Liver (tissue), 9 donors: Measurements from ENCODE around the gene OR6X1. TPM values are rescaled to one million over a fixed set of nuclear protein-coding genes. Genes with fewer than 3 reads are reported as not detected.

Experiments used
- DNase-seq: peaks from one replicate; pipeline ENCODE4 v3.0.0-alpha.2; 2017; ENCODE audit warnings: low spot score
- H3K27ac ChIP-seq, 2 donors: one replicate each; pipeline ENCODE4 v1.7.0; 2013; ENCODE audit warnings: inconsistent platforms in 2 of 2, low read length in 2 of 2, control low read depth in 1 of 2, low read depth in 1 of 2, mild to moderate bottlenecking in 1 of 2
- H3K27me3 ChIP-seq, 4 donors: one replicate each; pipeline versions ENCODE4 v1.6.1 to v1.7.0; 2013; ENCODE audit warnings: low read length in 3 of 4, inconsistent platforms in 1 of 4, mild to moderate bottlenecking in 1 of 4, moderate library complexity in 1 of 4; ENCODE audit not compliant: control insufficient read depth in 4 of 4, insufficient read depth in 4 of 4
- H3K36me3 ChIP-seq, 4 donors: one replicate each; pipeline versions ENCODE4 v1.6.1 to v1.7.0; 2013; ENCODE audit warnings: low read length in 3 of 4, mild to moderate bottlenecking in 3 of 4, low read depth in 1 of 4, moderate library complexity in 1 of 4; ENCODE audit not compliant: control insufficient read depth in 4 of 4, insufficient read depth in 3 of 4
- H3K4me1 ChIP-seq, 4 donors: one replicate each; pipeline versions ENCODE4 v1.6.1 to v1.7.0; 2013; ENCODE audit warnings: low read length in 3 of 4, mild to moderate bottlenecking in 3 of 4, moderate library complexity in 1 of 4; ENCODE audit not compliant: control insufficient read depth in 4 of 4, insufficient read depth in 4 of 4
- H3K4me3 ChIP-seq, 3 donors: one replicate each; pipeline versions ENCODE4 v1.6.1 to v1.7.0; 2013; ENCODE audit warnings: low read length in 3 of 3, control low read depth in 1 of 3, low read depth in 1 of 3, mild to moderate bottlenecking in 1 of 3
- H3K9ac ChIP-seq, 2 donors: one replicate each; pipeline ENCODE4 v1.7.0; 2013; ENCODE audit warnings: low read length in 2 of 2, mild to moderate bottlenecking in 2 of 2, moderate library complexity in 2 of 2, control low read depth in 1 of 2, low read depth in 1 of 2
- H3K9me3 ChIP-seq, 4 donors: one replicate each; pipeline versions ENCODE4 v1.6.1 to v1.7.0; 2013; ENCODE audit warnings: low read length in 3 of 4; ENCODE audit not compliant: control insufficient read depth in 4 of 4
- EGR1 ChIP-seq, 2 donors: IDR thresholded peaks; 2 replicates each; pipeline ENCODE4 v1.6.1; 2016 to 2018; ENCODE audit warnings: antibody characterized with exemption in 2 of 2, low read depth in 2 of 2
- FOXA1 ChIP-seq: IDR thresholded peaks from 2 replicates; pipeline ENCODE4 v1.6.1; 2016; ENCODE audit warnings: antibody characterized with exemption
- FOXA2 ChIP-seq: IDR thresholded peaks from 2 replicates; pipeline ENCODE4 v1.6.1; 2016; ENCODE audit warnings: antibody characterized with exemption
- GABPA ChIP-seq, 2 donors: IDR thresholded peaks in 1 of 2; conservative IDR thresholded peaks in 1 of 2; 2 replicates each; pipeline ENCODE4 v1.6.1; 2016; ENCODE audit warnings: antibody characterized with exemption in 2 of 2, mild to moderate bottlenecking in 1 of 2, moderate library complexity in 1 of 2
- HNF4A ChIP-seq, 2 donors: conservative IDR thresholded peaks; 2 replicates each; pipeline ENCODE4 v1.6.1; 2016; ENCODE audit warnings: antibody characterized with exemption in 2 of 2, mild to moderate bottlenecking in 2 of 2
- HNF4G ChIP-seq: IDR thresholded peaks from 2 replicates; pipeline ENCODE4 v1.6.1; 2016; ENCODE audit warnings: antibody characterized with exemption
- JUND ChIP-seq, 2 donors: IDR thresholded peaks; 2 replicates each; pipeline ENCODE4 v1.6.1; 2016; ENCODE audit warnings: antibody characterized with exemption in 2 of 2
- MAX ChIP-seq: IDR thresholded peaks from 2 replicates; pipeline ENCODE4 v1.6.1; 2016; ENCODE audit warnings: antibody characterized with exemption
- NR2F2 ChIP-seq: IDR thresholded peaks from 2 replicates; pipeline ENCODE4 v1.6.1; 2016; ENCODE audit warnings: antibody characterized with exemption
- RAD21 ChIP-seq, 2 donors: IDR thresholded peaks; 2 replicates each; pipeline ENCODE4 v1.6.1; 2016; ENCODE audit warnings: antibody characterized with exemption in 2 of 2, mild to moderate bottlenecking in 2 of 2
- RXRA ChIP-seq, 2 donors: IDR thresholded peaks; 2 replicates each; pipeline ENCODE4 v1.6.1; 2017 to 2018; ENCODE audit warnings: antibody characterized with exemption in 2 of 2, mild to moderate bottlenecking in 1 of 2
- SP1 ChIP-seq: IDR thresholded peaks from 2 replicates; pipeline ENCODE4 v1.6.1; 2018; ENCODE audit warnings: antibody characterized with exemption, mild to moderate bottlenecking
- TAF1 ChIP-seq: conservative IDR thresholded peaks from 2 replicates; pipeline ENCODE4 v1.6.1; 2016; ENCODE audit warnings: antibody characterized with exemption, mild to moderate bottlenecking
- YY1 ChIP-seq: IDR thresholded peaks from 2 replicates; pipeline ENCODE4 v1.6.1; 2016; ENCODE audit warnings: antibody characterized with exemption, mild to moderate bottlenecking
- WGBS: extraction: QIAGEN DNeasy Blood & Tissue Kit; methylation state at CpG from one replicate; pipeline ENCODE4 v1.1.7; 2013; 5-methylcytosine and 5-hydroxymethylcytosine counted together
- polyA plus RNA-seq, 2 donors: library from polyadenylated mRNA; stranded (reverse) in 1 of 2; unstranded in 1 of 2; fragments of 200-250 nt in 1 of 2; fragments of >200 nt in 1 of 2; fragmentation: Nextera tagmentation in 1 of 2; extraction: Ambion mirVana in 1 of 2; gene quantifications; one replicate each; pipeline versions ENCODE4 v1.2.1 to v1.2.3, GENCODE V29; 2013 to 2015
- total RNA-seq, 2 donors: library from RNA; depleted of rRNA; stranded (reverse); fragments of >200 nt; gene quantifications; one replicate each; pipeline ENCODE4 v1.2.3, GENCODE V29; 2014
- TF ChIP-seq, protein P1 (sequence below): fragments of 150-350 bp; IDR thresholded peaks from 2 replicates; pipeline ENCODE4 v1.5.1; 2017; ENCODE audit warnings: improper control_type of control experiment, low read depth, low read length; ENCODE audit not compliant: missing input control
- TF ChIP-seq, protein P2 (sequence below): IDR thresholded peaks from 2 replicates; pipeline ENCODE4 v1.6.1; 2016; ENCODE audit warnings: antibody characterized with exemption, mild to moderate bottlenecking
- TF ChIP-seq, protein P3 (sequence below): IDR thresholded peaks from 2 replicates; pipeline ENCODE4 v1.6.1; 2016; ENCODE audit warnings: antibody characterized with exemption
- TF ChIP-seq, protein P4 (sequence below): IDR thresholded peaks from 2 replicates; pipeline ENCODE4 v1.6.1; 2016; ENCODE audit warnings: antibody characterized with exemption
- donor health status: healthy.
- donor health status: healthy.
- donor health status: healthy.
- donor health status: healthy.
- donor health status: healthy.

Gene OR6X1
- total and polyA plus RNA-seq, 4 donors, result not detected

- peaks cover 0 to 2% (median 0%) of the 10 kb centered on the region in 4 donors for H3K27me3 ChIP-seq
- 84% methylated on average over 1 of the region's 1 CpG for WGBS
- H3K36me3 ChIP-seq, result no peaks in the 10 kb centered on the region
- H3K9ac ChIP-seq, result no peak overlapping the region
- H3K4me1 ChIP-seq, result no peaks in the 10 kb centered on the region
- no peak overlapping the region for H3K4me3 ChIP-seq
- no peak for TF ChIP-seq EGR1 (IDR thresholded peaks at IDR 0.05; ENCODE audit: low read depth in 2 of 2)
- TF ChIP-seq TAF1, result no peak
- no peak for TF ChIP-seq HNF4G
- TF ChIP-seq, protein P1, sequence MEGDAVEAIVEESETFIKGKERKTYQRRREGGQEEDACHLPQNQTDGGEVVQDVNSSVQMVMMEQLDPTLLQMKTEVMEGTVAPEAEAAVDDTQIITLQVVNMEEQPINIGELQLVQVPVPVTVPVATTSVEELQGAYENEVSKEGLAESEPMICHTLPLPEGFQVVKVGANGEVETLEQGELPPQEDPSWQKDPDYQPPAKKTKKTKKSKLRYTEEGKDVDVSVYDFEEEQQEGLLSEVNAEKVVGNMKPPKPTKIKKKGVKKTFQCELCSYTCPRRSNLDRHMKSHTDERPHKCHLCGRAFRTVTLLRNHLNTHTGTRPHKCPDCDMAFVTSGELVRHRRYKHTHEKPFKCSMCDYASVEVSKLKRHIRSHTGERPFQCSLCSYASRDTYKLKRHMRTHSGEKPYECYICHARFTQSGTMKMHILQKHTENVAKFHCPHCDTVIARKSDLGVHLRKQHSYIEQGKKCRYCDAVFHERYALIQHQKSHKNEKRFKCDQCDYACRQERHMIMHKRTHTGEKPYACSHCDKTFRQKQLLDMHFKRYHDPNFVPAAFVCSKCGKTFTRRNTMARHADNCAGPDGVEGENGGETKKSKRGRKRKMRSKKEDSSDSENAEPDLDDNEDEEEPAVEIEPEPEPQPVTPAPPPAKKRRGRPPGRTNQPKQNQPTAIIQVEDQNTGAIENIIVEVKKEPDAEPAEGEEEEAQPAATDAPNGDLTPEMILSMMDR, result no peak
- no peak for TF ChIP-seq GABPA (IDR thresholded peaks at IDR 0.05 in 1 of 2, conservative IDR thresholded peaks at IDR 0.05 in 1 of 2)
- TF ChIP-seq, protein P2, sequence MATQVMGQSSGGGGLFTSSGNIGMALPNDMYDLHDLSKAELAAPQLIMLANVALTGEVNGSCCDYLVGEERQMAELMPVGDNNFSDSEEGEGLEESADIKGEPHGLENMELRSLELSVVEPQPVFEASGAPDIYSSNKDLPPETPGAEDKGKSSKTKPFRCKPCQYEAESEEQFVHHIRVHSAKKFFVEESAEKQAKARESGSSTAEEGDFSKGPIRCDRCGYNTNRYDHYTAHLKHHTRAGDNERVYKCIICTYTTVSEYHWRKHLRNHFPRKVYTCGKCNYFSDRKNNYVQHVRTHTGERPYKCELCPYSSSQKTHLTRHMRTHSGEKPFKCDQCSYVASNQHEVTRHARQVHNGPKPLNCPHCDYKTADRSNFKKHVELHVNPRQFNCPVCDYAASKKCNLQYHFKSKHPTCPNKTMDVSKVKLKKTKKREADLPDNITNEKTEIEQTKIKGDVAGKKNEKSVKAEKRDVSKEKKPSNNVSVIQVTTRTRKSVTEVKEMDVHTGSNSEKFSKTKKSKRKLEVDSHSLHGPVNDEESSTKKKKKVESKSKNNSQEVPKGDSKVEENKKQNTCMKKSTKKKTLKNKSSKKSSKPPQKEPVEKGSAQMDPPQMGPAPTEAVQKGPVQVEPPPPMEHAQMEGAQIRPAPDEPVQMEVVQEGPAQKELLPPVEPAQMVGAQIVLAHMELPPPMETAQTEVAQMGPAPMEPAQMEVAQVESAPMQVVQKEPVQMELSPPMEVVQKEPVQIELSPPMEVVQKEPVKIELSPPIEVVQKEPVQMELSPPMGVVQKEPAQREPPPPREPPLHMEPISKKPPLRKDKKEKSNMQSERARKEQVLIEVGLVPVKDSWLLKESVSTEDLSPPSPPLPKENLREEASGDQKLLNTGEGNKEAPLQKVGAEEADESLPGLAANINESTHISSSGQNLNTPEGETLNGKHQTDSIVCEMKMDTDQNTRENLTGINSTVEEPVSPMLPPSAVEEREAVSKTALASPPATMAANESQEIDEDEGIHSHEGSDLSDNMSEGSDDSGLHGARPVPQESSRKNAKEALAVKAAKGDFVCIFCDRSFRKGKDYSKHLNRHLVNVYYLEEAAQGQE, result no peak
- no peak for TF ChIP-seq MAX
- no peak for TF ChIP-seq FOXA1
- no peak for TF ChIP-seq FOXA2
- no peak for TF ChIP-seq RAD21 (IDR thresholded peaks at IDR 0.05)
- no peak for TF ChIP-seq RXRA (IDR thresholded peaks at IDR 0.05)
- TF ChIP-seq, protein P3, sequence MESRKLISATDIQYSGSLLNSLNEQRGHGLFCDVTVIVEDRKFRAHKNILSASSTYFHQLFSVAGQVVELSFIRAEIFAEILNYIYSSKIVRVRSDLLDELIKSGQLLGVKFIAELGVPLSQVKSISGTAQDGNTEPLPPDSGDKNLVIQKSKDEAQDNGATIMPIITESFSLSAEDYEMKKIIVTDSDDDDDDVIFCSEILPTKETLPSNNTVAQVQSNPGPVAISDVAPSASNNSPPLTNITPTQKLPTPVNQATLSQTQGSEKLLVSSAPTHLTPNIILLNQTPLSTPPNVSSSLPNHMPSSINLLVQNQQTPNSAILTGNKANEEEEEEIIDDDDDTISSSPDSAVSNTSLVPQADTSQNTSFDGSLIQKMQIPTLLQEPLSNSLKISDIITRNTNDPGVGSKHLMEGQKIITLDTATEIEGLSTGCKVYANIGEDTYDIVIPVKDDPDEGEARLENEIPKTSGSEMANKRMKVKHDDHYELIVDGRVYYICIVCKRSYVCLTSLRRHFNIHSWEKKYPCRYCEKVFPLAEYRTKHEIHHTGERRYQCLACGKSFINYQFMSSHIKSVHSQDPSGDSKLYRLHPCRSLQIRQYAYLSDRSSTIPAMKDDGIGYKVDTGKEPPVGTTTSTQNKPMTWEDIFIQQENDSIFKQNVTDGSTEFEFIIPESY, result no peak
- no peak for TF ChIP-seq JUND (IDR thresholded peaks at IDR 0.05)
- no peak for TF ChIP-seq HNF4A (conservative IDR thresholded peaks at IDR 0.05)
- no peak for TF ChIP-seq YY1
- TF ChIP-seq, protein P4, sequence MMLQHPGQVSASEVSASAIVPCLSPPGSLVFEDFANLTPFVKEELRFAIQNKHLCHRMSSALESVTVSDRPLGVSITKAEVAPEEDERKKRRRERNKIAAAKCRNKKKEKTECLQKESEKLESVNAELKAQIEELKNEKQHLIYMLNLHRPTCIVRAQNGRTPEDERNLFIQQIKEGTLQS, result no peak
- TF ChIP-seq NR2F2, result no peak
- no peak for TF ChIP-seq SP1
- H3K27ac ChIP-seq, result no peak overlapping the region
- no peak for DNase-seq
- H3K9me3 ChIP-seq, result no peaks in the 10 kb centered on the region
Measured at GRCh38 chr11:123775289-123775688, 21.0 kb upstream of the OR6X1 start.
